Measurements from ENCODE around the gene BANK1. TPM values are rescaled to one million over a fixed set of nuclear protein-coding genes. Genes with fewer than 3 reads are reported as not detected.

BANK1 gene
- total RNA-seq, 2 experiments from 2014 or later: not detected

- intact Hi-C loops (cut with micrococcal nuclease; ENCODE audit: unreplicated experiment): no loop called here
- no peaks in the 10 kb centered on the region for H3K4me1 ChIP-seq (ENCODE audit: insufficient read depth, low read length, poor library complexity, severe bottlenecking)
- no peak overlapping the region for H2AFZ ChIP-seq (ENCODE audit: low read length)
- DNase-seq (ENCODE audit: low spot score): no peak
- no peaks in the 10 kb centered on the region for H3K9me3 ChIP-seq (ENCODE audit: low read length)
- H3K36me3 ChIP-seq (ENCODE audit: insufficient read depth, low read length): no peaks in the 10 kb centered on the region
- TF ChIP-seq CTCF (conservative IDR thresholded peaks at IDR 0.05; ENCODE audit: low read length): no peak
- no peak for TF ChIP-seq EZH2phosphoT487 (IDR thresholded peaks at IDR 0.05; ENCODE audit: borderline replicate concordance, low read depth, low read length)
- no peaks in the 10 kb centered on the region for H4K20me1 ChIP-seq (ENCODE audit: insufficient read depth, low read length)
- ChIA-PET CTCF (ENCODE audit: unreplicated experiment) (no interaction called here), POLR2A (interaction anchor here (0.7 kb wide), 1 partner anchor 304 kb away, joined by 3 read pairs; no protein-coding TSS in a partner anchor)
- H3K4me3 ChIP-seq (ENCODE audit: low read depth, low read length, poor library complexity, severe bottlenecking): no peak overlapping the region
- no peak overlapping the region for H3K27ac ChIP-seq (ENCODE audit: low read depth, low read length, poor library complexity, severe bottlenecking)
- H3K79me2 ChIP-seq (ENCODE audit: insufficient read depth, low read depth, low read length): no peaks in the 10 kb centered on the region
- BruUV-seq (replicated peaks): no TSS peak
- H3K9me2 ChIP-seq (ENCODE audit: insufficient read depth, low read length): no peaks in the 10 kb centered on the region
- no peak overlapping the region for H3K4me2 ChIP-seq (ENCODE audit: low read length)
These were observed 203.6 kb downstream of the BANK1 start for GRCh38 chr4:101993842-101994775.

- Histone ChIP-seq H3K4me2 (ENCODE audit: low read length) (no peak overlapping the region), H3K27ac (ENCODE audit: low read depth, low read length, poor library complexity, severe bottlenecking) (no peak overlapping the region), H3K9me3 (ENCODE audit: low read length) (no peaks in the 10 kb centered on the region), H4K20me1 (ENCODE audit: insufficient read depth, low read length) (no peaks in the 10 kb centered on the region), H3K4me3 (ENCODE audit: low read depth, low read length, poor library complexity, severe bottlenecking) (no peak overlapping the region), H2AFZ (ENCODE audit: low read length) (no peak overlapping the region), H3K9me2 (ENCODE audit: insufficient read depth, low read length) (no peaks in the 10 kb centered on the region), H3K4me1 (ENCODE audit: insufficient read depth, low read length, poor library complexity, severe bottlenecking) (no peaks in the 10 kb centered on the region), H3K36me3 (ENCODE audit: insufficient read depth, low read length) (no peaks in the 10 kb centered on the region), H3K79me2 (ENCODE audit: insufficient read depth, low read depth, low read length) (no peaks in the 10 kb centered on the region)
- ChIA-PET POLR2A (interaction anchor here (1.2 kb wide), 1 partner anchor 22 kb away, joined by 4 read pairs; no protein-coding TSS in a partner anchor), CTCF (ENCODE audit: unreplicated experiment) (no interaction called here)
- no peak for TF ChIP-seq EZH2phosphoT487 (IDR thresholded peaks at IDR 0.05; ENCODE audit: borderline replicate concordance, low read depth, low read length)
- no peak for TF ChIP-seq CTCF (conservative IDR thresholded peaks at IDR 0.05; ENCODE audit: low read length)
- intact Hi-C loops (cut with micrococcal nuclease; ENCODE audit: unreplicated experiment): no loop called here
- no peak for DNase-seq (ENCODE audit: low spot score)
- BruUV-seq (replicated peaks): no TSS peak
These were observed 217.5 kb downstream of the BANK1 start for GRCh38 chr4:102007959-102008425.

- Histone ChIP-seq H3K4me3 (ENCODE audit: low read depth, low read length, poor library complexity, severe bottlenecking) (no peak overlapping the region), H3K9me2 (ENCODE audit: insufficient read depth, low read length) (no peaks in the 10 kb centered on the region), H3K4me2 (ENCODE audit: low read length) (no peak overlapping the region), H2AFZ (ENCODE audit: low read length) (no peak overlapping the region), H3K36me3 (ENCODE audit: insufficient read depth, low read length) (no peaks in the 10 kb centered on the region), H3K9me3 (ENCODE audit: low read length) (no peaks in the 10 kb centered on the region), H3K79me2 (ENCODE audit: insufficient read depth, low read depth, low read length) (no peaks in the 10 kb centered on the region), H4K20me1 (ENCODE audit: insufficient read depth, low read length) (no peaks in the 10 kb centered on the region), H3K4me1 (ENCODE audit: insufficient read depth, low read length, poor library complexity, severe bottlenecking) (no peaks in the 10 kb centered on the region), H3K27ac (ENCODE audit: low read depth, low read length, poor library complexity, severe bottlenecking) (no peak overlapping the region)
- no TSS peak for BruUV-seq (replicated peaks)
- POLR2A ChIA-PET: no interaction called here
- no peak for TF ChIP-seq EZH2phosphoT487 (IDR thresholded peaks at IDR 0.05; ENCODE audit: borderline replicate concordance, low read depth, low read length)
- TF ChIP-seq CTCF (conservative IDR thresholded peaks at IDR 0.05; ENCODE audit: low read length): no peak
- CTCF ChIA-PET (ENCODE audit: unreplicated experiment): no interaction called here
- intact Hi-C loops (cut with micrococcal nuclease; ENCODE audit: unreplicated experiment): no loop called here
- no peak for DNase-seq (ENCODE audit: low spot score)
These were observed 218.2 kb downstream of the BANK1 start for GRCh38 chr4:102008711-102009110.
